GM18511 (cell line): ENCODE measurements around the gene GAK.

Experiments used
- ATAC-seq: cut with Tn5 transposase; IDR thresholded peaks from one replicate; pipeline ENCODE4 v1.9.1; 2021; ENCODE audit warnings: mild to moderate bottlenecking, moderate library complexity; ENCODE audit not compliant: unreplicated experiment

Gene GAK

GRCh38 chr4:964346-965025 lies 32.4 kb upstream of the GAK start:
- ATAC-seq, result no peak

DNA sequence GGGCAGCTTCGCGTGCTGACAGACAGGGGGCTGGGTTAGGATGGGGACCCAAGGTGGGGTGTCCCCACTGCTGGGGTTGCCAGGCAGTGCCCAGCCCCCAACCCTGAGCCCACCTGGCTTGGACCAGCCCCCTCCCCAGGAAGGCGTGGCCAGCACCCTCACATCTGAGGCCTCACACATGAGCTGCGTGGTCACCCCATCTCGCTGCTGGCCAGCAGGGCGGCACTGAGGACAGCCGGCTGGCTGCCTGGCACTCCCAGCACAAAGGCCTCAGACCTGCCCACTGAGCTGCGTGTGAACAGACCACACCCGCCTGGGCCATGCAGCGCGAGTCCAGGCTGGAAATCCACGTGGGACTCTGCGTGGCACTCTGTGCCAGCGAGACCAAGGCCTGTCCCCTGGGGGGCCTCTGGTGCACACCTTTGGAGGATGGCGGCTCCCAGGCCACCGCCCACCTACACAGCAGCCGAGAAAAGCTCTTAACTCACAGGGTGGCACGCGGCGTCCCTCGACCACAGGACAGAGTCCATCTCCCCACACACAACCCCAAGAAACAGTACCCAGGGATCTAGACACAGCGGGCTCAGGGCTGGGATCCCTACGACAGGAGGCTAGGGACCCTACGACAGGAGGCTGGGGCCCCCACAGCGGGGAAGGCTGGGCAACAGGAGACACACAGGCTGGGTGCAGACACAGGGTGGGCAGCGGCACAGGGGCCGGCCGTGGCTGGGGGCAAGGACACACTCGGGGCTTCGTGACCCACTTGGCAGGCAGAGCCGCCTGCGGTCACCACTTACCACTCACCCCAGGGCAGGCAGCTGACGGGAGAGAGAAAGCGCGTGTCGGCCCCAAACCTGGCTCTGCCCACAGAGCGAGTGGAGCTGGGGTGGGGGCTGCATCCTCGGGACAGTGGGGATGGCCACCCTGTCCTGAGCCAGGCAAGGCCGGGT lies 31.4 kb upstream of the GAK start:
- no peak for ATAC-seq

DNA sequence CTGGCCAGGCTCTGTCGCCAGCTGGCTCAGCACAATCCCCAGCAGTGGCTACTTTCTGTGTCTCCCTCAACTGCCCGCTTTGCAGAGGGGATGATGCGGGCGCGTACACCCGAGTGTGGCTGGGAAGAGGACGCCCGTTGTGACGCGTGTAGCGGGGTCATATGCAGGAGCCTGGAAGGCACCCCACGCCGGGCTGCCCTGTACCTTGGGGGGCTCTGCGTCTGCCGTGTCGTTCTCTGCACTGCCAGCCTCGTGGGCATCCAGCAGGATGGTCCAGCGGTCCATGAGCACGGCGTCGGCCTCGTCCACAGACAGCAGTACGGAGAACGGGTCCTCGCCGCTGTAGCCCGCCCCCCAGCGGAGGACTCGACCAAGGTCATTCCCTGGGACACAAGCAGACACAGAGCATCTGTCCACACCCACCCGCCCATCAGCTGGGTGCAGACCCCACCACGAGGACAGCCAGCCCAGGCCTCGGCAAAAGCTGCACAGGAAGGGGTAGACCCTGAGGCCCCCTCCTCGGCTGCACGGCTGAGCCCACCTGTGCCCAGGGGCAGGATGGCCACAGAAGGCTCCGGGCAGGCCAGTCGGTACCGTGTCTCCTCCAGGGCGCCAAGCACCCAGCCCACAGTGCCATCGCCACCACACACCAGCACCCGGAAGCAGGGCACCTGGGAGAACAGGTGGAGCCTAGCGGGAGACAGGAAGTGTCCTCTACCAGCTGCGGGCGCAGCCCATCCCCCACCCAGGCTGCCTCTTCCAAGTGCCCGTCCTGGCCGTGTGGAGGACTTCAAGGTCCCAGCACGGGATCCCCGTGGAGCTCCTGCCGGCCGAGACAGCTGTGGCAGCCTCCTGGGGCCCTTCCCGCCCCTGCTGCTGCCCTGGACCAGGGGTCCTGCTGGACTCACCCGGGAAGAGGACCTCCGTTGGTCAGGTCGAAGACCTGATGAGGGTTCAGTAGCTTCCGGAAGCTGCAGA lies 30.4 kb upstream of the GAK start:
- ATAC-seq, result no peak

GRCh38 chr4:961351-962230 lies 29.5 kb upstream of the GAK start:
- no peak for ATAC-seq

DNA sequence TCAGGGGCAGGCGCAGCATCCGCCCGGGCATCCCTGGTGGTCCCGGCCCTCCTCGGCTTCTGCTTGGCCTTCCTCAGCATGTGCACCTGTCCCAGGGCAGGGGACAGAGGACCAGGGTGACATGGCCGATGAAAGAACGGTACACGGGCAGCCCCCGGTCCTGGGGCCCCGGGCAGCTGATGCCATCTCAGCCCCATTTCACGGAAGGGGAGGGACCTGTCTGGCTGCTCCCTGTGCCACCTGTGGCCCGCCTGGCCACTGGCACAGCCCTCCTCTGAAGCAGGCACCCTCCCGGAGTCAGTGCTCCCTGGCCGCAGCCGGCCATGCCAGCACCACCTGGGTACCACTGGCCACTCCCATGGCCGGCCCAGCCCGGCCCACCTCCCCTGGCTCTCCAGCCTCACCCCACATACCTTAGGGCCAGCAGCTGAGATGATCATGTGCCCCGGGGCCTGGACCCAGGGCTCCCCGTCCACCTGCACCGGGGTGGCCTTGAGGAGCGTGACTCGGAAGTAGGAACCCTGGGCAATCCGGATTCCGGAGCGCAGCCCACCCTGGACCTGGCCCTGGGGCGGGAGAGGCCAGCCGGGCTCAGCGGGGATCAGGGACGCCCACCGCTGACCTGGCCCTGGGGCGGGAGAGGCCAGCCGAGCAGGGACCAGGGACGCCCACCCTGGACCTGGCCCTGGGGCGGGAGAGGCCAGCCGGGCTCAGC lies 28.7 kb upstream of the GAK start:
- no peak for ATAC-seq

- no peak for ATAC-seq
These were observed 28.1 kb upstream of the GAK start for GRCh38 chr4:960140-960635.

DNA sequence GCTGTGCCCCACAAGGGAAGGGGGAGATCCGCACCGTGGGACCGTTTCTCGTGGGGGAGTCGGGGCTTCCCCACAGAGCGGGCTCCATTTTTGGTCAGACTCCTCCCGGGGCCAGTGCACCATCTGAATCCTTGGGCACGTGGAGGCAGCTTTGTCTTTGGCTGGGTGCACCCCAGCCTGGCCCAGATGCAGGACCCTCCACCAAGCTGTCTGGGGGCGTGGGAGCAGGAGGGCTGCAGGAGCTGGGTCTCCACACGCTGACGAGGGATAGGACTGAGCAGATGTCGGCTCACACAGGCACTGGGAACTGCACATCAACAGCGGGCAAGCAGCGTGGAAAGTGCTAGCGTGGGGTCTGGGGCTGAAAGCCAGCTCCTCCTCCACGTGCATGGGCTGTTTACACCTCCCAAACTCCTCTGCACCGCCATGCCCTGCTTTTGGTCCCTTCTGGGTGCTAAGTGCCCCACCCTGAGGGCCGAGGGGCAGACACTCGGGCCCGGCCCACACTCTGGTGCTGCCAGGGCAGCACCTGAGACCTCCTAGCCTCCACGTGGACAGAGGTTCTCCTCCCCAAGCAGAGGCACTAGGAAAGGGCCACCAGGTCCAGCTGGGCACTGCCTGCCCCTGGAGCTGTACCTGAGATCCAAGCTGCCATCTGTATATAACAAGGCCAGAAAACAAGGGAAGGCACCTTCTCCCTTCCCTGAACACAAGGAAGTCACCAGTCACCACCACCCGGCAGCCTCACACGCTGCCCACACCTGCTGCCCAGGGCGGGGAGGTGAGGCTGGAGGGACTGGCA lies 27.4 kb upstream of the GAK start:
- ATAC-seq, result no peak

DNA sequence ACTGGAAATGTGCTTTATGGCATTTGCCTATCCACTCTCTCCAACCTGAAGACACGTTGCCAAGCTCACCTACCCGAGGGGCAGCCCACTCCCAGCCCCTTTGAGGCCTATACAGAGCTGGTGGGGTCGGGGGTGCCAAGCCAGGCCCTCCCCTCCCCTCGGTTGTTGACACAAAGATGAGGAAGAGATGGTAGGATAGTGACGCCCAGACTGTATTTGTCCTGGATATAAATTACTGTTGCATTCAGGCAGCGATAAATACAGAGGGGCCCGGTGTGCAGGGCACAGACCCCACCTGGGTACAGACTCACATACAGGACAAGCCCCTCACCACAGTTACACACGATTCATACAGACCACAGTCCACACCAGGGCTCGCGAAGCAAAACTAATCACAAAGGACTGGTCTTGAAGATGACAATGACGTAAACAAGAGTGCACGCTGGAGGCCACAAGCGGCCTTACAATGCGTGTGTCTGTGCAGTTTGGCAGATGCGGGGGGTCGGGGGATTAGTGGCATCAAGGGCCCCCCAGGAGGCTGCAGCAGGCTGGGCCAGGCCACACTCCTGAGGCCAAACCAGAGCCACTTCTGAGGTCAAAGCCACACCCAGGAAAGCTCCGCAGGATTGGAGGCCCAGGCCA lies 26.7 kb upstream of the GAK start:
- ATAC-seq, result no peak

DNA sequence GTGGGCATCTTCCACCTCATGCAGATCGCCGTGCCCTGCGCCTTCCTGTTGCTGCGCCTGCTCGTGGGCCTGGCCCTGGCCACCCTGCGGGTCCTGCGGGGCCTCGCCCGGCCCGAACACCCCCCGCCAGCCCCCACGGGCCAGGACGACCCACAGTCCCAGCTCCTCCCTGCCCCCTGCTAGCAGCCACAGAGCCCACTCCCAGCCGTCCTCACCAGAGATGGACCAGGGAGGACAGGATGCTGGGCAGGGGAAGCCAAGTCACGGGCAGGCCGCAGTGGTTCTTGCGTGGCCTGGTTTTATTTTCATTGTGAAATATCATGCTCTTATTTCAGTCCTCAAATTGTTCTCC lies 26.2 kb upstream of the GAK start:
- ATAC-seq, result no peak

DNA sequence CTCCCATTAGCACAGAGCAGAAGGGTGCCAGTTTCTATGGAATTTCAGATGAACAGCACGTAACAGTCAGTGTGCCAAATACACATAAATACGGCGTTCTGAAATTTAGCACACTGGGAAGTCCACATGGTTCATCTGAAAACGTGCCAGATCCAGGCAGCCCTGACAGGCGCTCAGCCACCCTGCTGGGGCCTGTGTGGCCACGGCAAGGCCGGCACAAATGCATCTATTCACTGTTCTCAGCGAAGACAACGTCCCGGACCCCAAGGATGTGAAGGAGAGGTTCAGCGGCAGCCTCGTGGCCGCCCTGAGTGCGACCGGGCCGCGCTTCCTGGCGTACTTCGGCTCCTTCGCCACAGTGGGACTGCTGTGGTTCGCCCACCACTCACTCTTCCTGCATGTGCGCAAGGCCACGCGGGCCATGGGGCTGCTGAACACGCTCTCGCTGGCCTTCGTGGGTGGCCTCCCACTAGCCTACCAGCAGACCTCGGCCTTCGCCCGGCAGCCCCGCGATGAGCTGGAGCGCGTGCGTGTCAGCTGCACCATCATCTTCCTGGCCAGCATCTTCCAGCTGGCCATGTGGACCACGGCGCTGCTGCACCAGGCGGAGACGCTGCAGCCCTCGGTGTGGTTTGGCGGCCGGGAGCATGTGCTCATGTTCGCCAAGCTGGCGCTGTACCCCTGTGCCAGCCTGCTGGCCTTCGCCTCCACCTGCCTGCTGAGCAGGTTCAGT lies 25.6 kb upstream of the GAK start:
- ATAC-seq, result no peak

GRCh38 chr4:957231-957580 lies 25.1 kb upstream of the GAK start:
- no peak for ATAC-seq

DNA sequence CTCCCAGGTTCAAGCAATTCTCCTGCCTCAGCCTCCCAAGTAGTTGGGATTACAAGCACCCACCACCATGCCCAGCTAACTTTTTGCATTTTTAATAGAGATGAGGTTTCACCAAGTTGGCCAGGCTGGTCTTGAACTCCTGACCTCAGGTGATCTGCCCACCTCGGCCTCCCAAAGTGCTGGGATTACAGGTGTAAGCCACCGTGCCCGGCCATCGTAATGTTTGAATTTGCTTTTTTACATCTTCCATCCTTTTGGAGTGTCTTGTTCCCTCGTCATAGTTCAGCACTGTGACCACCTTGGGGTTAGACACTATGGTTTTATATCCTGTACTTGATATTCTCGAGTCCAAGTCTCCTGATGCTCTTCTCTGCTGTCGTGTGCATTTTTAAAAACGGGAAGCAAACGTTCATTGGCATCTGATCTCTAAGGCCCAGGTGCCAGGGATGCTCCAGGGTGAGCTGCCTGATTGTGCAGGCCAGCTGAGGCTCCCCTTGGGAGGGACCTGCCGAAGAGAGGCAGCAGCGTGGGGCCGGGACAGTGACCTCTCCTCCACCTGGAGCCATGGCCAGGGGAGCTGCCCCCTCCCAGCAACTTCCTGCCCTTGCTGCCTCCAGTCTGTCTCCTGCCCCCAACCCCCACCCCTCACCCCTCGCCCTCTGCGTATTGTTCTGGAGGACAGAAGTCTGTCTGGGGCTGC lies 24.6 kb upstream of the GAK start:
- ATAC-seq, result no peak

DNA sequence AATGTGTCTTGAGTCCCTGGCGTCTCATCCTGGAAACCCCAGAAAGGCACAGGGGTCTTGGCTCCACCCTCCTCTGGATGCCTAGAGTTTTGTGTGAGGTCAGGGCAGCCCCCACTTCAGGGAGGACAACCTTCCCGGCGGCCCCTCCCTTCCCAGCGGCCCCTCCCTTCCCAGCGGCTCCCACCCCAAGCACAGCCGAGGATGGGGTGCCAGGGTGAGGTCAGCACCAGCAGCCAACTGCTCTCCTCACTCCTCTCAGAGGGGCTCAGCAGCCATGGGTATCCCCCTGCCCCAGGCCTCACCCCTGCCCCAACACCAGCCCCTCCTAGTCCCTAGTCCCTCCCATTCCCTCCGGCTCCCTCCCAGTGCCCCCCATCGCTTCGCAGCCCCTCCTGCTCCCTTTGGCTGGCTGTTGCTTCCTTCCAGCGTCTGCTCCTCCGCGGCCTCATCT lies 23.8 kb upstream of the GAK start:
- no peak for ATAC-seq

DNA sequence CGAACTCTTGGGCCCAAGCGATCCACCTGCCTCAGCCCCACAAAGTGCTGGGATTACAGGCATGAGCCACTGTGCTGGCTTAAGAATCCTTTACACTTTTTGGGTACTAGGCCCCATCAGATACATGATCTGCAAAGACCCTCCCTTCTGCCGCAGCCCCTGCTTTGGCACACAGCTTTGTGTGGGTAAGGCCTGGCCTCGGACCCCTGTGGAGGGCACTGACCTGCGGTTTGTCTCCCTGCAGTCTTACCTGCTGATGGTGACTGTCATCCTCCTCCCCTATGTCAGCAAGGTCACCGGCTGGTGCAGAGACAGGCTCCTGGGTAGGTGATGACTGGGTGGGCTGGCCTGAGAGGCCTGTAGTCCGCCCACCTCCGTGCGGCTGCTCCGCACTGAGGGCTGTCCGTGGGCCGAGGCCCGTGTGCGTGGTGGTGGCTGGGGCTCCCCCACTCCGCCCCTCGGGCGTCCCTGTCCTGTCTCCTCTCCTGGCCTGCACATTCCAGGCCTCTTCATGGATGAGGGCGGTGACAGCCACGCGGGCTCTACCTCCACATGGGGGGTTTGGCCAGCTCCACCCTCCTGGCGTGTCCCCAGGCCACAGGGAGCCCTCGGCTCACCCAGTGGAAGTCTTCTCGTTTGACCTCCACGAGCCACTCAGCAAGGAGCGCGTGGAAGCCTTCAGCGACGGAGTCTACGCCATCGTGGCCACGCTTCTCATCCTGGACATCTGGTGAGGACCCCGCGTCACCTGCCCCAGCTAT lies 23.2 kb upstream of the GAK start:
- ATAC-seq, result no peak

DNA sequence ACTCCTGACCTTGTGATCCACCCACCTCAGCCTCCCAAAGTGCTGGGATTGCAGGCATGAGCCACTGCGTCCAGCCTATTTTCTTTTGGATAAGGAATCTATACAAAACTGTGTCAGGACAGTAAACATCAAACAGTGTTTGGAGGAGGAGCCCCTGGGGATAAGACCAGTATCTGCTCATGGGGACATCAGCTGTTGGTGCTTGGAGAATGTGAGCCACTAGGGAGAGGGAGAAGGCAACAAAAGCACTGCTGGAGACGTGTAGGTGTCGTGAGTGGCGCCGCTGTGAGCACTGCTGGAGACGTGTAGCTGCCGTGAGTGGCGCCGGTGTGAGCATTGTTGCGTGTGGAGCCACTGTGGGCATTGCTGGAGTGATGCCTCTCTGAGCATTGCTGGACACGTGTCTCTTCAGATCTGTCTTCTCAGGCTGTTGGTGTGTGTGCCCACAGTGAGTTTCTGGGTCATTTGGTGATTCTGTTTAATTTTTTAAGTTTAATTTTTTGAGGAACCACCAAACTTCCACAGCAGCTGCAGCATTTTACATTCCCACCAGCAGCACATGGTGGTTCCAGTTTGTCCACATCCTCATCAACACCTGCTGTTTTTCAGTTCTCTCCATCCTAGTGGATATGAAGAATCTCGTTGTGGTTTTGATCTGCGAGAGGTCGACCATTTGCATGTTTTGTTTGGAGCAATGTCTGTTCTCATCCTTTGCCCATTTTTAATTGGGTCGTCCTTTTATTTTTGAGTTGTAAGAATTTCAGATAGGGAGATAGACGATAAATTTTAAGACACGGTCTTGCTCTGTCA lies 22.3 kb upstream of the GAK start:
- no peak for ATAC-seq
